HG03135 (cell line): ENCODE results near the gene NR2F2.
A peak's percentile ranks its signal among the peaks of the same experiment; 100 is the strongest.

ENCODE experiments used
- ATAC-seq: cut with Tn5 transposase; IDR thresholded peaks from one replicate; pipeline ENCODE4 v1.9.1; 2021; ENCODE audit warnings: mild to moderate bottlenecking, moderate library complexity; ENCODE audit not compliant: unreplicated experiment

NR2F2 gene

DNA sequence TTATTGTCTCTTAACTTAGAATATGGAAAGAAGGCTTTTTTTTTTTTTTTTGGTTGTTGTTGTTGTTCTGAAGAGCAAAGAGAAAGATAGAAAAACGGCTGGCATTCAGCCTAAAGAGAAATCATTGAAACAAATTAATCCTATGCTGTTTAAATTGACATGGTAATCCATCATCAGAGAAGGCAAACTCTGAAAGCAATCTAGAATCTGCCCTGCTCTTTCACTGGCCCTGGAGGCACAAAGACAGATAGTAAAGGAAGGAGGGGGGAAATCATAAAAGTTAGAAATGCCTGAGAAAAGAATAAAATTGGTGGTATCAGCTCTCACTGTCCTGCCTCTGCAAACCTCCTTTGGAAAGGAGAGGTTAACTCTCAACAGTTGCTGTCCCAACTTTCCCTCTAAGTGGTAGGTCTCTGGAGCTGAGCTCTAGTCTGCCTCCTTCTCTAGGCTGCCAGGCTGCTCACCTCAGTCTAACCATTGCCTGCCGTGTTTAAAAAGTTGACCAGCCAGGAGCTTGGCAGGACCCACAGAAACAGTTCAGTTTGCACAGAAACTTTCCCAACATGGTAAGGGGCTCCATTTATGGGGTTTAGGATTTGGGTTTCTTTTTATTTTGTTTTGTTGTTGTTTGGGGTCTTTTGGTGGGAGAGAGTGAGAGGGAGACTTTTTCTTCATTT lies 13.4 kb upstream of the NR2F2 start:
- ATAC-seq: no peak

DNA sequence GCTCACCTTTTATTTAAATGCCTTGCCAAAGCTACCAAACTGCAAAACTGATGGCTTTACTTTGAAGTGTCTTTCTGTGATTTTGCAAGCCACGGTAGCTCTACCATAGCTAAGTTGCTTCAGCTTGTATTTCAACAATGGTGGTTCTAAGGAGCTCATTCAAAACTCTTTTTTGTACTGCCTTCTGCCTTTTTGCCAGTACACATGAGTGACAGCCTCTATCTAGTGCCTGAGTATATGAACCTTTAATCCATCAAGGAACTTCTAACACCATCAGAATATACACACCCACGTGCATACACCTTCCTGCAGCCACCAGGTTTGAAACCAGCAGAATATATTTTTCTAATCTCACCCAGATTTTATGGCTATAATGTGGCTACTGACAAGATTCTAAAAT lies 10.4 kb upstream of the NR2F2 start:
- no peak for ATAC-seq

DNA sequence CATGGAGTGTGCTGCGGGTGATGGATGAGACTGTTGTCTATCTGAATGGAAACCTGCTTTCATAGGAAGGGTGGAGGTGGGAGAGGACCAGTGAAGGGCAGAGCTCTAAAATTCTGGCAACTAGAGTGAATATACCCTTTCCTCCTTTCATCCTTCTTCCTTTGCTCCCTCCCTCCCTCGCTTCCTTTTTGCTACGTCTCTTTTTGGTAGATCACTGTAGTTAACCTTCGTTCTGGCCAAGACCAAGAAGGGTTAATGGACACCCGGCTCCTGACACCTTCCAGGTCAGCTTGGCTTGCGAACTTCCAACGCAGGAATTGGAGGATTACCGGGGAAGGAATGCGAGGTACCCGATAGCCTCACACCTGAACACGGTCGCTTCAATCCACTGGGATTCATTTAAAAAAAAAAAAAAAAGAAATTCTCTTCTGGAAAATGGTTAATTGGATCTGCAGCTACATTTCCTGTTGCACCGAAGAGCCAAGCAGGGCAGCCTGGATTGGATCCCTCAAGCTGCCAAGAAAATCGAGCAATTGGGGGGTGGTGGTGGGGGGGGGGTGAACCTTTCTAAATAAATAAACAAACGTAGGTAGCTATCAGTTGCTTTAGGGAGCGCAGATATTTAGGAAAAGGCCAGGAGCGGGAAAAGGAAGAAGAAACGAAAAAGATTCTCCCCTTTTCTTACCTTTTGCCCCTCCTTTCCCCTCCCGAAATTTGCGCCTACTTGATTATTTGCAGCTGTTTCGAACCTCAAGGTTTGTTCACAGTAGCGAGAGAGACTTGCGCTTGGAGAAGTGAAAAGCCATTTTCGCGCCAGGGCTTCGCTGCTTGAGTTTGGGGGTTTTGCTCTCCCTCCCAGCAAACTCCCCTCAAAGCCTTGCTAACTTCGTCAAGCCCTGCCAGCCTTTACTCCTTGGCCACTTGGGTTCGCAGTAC lies 9.5 kb upstream of the NR2F2 start:
- ATAC-seq: no peak

DNA sequence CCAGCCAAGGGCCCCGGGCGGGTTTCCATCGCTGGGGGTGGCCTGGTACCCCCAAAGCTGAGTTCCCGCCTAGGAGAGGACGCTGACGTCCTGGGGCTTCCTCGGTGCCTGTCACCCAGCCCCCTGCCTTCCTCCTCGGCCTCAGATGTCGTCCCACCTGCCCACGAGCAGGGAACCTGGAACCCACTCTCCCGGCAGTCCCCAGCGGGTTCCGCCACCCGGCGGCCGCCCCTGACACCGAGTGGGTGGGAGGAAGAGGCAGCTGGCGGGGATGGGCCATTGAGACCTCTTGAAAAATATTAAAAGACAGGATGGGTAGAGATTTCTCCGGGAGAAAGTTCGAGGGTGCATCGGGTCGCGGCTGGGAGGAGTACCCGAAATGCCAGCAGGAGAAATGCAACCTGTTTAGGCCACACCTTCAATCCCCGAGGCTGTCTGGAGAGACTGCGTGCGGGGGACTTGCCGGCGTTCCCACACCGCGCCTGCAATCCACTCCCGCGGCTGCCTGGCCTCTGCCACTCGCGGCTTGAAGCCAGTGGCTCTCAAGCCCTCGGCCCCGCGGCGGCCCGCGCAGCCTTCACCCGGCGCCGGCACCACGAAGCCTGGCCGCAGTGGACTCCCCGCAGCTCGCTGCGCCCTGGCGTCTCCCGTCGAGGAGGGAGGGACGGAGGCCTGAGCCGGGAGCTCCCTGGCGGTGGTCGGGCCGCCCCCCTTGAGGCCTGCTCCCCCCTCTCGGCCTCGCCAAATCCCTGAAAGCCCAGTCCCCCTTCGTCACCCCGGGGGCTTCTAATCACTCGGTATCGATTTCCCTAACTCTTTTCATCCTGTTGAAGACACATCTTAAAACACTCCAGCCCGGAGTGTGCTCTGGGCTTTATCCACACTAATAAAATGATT lies 8.6 kb upstream of the NR2F2 start:
- no peak for ATAC-seq

DNA sequence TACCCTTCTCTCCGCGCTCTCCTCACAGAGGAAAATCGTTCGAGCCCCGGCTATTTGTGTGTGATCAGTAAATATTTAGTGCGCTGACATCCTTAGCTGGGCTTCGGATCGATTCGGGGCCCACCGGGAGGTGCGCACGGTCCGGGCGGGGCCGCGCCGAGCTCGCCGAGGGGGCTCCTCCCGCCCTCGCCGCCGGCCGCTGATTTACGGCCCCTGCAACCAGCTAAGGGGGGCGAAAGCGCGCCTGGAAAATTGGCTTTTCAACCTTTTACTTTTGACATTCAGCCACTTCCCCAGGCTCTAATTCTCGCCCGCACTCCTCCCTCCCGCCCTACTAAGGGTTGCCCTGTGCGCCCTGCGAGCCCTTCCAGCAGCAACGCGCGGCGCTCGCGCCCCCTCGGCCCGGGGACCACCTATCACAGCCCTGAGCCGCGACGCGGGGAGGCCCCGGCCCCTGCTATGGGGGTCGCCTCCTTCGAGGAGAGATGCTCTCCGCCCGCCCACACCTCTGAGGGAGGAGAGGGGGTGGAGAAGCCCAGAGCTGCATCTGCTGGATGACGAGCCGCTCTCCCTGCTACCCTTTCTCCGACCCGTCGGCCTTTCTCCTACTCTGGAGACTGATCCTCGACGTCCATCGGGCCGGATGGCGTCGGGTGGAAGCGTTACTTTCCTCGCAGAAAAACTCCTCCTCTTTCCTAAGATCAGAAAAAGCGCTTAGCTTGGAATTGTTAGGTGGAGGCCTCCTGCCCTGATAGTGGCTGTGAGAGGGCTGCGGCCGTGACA lies 7.8 kb upstream of the NR2F2 start:
- no peak for ATAC-seq

DNA sequence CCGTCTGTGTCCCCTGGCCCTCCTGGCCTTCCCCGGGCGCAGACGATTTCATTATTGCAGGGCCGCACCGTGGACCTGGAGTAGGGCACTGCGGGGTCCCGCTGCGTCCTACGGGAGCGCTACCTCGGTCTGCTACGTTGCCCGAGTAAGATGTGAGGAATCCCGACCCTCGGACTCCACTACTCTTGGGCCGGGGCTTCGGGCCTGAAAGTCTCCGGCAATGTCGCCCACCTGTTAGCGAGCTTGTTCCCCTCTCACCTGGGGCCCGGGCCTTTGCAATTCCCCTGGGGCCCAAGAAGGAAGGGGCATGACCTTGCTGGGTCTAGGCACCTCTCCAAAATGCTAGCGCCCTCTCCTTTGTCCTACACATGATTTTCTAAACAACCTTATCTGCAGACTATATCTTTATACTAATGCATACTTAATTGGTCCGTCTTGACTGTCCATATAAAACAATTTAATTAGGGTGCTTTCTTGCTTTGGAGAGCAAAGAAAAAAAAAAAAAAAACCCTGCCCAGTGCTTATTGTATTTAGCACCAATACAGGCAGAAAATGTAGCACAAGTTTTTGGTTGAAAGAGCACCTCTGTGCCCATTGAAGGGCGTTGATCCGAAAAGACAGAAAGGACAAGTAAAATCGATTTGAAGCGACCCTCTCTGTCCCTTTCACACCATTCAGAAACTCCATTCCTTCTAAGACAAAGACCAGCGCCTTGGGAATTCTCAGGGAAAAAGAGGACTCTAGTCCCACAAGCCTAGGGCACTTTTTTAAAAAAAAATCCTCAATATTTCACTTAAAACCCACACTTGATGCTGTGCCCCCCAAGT lies 7.0 kb upstream of the NR2F2 start:
- no peak for ATAC-seq

DNA sequence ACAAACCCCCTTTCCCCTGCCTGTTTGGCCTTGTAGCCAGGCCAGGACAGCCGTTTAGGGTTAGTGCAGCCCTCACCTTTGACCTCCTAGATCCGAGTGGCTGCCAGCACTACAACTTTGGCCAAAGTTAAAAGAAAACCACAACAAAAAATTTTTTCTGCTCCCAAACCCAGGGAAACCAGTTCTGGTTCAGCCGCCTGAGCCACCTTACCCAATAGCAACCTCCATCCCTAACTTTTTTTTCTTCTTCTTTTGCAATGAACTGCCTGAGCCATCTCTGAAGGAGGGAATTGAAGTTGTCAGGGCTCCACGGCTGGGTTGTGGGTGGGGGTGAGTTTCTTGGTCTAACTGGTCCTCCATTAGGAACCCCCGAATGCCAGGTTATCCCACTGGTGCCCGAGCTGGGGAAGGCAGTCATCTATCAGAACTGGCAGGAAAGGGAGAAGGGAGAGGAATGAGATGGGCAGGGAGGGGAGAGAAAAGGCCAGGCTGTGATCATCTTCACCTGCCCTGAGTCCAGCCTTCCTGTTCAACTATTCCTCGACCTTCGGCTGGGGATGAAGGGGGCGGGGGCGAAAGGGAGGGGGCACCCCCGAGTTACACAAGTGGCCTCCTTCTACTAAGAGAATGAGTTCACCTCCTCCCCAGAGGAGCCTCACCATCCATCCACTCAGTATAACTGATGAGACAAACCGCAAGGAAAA lies 6.2 kb upstream of the NR2F2 start:
- no peak for ATAC-seq

DNA sequence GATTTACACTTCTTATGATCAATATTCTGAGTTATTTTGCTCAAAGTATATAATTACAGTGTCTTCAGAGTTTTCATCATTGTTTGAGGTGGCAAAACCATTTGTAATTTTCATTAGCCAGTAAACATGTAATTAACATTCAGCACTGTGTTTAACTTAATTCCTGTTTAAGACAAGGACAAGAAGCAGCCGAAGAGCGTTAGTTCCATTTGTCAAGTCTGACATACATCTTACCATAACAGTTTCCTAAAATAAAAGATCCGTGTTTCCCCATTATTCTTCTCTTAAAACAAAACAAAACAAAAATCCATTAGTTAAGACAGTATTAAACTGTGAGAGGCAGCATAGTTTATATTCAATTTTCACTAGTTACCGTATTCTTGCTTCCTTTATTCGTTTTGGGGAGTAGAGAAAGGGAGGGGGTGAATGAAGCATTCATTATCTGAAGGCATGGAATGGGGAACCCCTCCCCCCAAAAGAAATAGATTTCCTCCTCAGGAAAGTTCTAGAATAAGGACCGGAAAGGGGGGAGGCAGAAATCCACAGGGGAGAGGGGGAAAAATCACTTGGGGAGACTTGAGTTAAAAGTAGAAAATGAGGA lies 5.5 kb upstream of the NR2F2 start:
- ATAC-seq: no peak

DNA sequence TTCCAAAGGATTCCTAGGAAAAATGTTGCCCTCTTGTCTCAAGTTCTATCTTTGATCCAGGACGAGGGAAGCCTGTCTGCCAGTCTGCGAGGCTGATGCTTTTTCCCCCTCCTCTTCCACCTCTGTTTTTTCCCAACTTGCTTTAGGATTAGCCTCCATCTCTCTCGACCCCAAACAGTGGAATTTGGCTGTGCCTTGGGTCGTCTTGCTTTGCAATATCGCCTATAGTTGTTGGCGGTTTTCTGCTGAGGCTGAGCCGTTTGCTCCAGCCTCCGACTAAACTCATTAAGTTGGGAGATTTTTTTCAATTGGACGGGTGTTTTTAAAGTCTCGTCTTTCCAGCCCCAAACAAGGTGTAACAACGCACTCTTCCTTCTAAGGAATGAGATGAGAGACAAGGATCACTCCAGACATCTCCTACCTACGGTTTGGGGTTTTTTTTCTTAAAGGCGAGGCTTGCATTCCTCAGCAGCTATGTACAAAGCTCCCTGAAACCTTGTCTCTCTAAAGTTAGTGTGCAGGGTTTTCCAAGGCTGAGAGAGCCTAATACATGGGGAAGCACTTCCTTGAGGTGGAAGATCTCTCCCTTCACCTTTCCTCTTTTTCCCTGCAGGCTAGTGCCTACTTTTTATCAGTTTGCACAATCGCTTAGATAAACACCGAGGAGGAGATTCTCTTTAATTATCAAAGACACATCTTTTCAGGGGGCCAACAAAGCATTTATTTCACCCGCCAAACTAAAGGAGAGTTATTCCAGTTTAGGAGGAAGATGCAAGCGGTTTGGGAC lies 4.8 kb upstream of the NR2F2 start:
- no peak for ATAC-seq

DNA sequence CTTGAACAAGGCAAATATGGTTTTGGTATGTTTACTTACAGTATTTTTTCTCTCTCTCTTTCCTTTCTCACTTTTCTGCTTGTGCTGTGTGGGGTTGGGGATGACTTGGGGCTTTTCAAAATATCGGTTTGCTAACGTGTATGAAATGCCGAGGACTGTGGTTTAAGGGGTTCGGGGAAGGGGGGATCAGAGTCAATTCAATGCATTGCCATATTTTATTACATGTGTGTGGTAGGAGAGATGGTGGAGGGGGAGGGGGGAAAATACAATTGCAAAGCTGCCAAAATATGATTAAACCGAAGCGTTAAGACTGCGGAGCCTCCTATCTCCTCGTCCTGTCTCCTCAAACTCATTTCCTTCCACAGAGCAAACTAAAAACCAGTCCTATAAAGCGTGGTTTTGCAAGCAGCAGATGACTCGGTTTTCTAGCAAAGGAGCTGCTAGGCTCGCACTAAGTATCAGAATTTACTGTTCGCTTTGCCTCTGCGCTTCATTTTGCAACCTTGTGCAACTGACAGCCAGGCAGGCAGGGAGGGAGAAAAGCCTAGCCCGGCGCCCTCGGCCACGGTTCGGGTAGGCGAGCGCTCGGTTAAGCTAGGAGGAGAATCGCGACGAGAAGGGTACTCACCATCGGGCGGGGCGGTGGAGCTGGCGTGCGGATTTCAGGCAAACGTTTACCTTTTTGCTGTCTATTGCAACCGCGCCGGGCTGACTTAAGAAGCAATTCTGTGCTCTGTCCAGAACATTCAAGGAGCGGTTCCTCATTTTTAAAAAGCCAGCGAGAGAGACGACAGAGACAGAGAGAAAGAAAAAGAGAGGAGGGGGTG lies 4.0 kb upstream of the NR2F2 start:
- no peak for ATAC-seq

DNA sequence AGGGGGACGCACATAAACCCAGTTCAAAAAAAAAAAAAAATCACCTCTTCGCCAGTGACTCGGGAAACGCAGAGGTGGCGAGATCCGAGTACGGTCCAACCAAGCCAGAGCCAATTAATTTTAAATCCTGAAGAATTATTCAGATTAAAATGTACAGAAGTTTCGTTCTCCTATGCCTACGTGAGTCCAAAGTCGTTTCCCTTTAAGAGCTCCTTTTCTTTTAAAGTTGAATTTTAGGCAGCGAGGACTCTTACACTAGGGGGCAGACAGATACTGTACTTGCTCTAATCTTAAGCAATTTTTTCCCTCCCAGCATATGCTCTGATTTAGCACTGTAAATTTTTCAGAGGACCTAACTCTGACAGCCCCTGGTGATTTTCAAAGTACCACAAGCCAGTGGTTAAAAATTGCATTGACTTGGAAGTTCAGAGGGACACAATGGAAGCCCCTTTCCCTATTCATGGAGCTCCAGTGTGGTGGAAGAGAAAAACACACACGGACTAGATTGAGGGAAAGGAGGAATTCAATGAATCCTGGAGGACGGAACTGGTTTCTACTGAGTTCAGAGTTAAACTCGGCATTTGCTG lies 3.3 kb upstream of the NR2F2 start:
- ATAC-seq: no peak

DNA sequence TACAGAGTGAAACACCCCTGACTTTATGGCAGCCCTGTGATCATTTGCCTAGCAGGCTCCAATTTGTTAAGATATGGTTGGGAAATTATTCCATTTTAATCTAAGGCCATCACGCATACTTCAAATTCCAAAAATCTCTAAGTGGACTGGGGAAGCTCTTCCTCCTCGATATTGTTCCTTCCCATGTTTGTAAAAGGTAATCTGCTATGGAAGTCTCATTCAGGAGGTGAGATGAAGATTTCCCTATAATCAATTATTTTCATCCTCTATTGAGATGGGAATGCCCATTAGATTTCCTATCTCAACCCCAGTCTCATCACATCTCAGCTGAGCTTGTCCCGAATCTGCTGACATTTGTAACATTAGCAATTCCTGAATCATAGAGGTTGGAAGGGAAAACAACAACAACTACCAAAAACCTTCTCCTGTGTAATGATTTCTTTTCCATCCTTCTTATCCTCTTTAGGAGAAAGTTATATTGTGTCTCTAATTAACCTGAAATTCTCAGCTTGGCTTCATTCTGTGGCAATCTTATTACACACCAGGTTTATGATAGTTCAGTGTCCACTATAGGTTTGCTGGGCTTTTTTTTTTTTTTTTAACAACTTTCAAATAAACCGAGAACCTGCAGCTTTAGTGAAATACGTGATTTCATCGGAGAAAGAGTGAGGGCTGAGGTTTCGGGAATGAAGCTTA lies 2.2 kb upstream of the NR2F2 start:
- ATAC-seq: no peak

DNA sequence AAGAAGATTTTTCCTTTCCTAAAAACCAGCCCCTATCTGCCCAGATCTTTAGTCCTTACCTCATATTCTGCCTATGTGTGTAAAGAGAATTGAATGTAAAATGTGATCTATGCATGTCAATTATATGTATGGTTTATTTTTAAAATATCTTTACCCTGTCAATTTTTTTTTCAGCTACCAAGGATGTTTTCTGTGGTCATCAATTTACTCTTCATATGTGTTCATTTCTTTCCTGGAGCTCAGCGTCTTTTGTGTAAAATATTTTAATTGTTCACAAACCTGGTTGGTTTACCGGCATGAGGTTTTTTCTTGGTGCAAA lies 1.7 kb upstream of the NR2F2 start:
- no peak for ATAC-seq

DNA sequence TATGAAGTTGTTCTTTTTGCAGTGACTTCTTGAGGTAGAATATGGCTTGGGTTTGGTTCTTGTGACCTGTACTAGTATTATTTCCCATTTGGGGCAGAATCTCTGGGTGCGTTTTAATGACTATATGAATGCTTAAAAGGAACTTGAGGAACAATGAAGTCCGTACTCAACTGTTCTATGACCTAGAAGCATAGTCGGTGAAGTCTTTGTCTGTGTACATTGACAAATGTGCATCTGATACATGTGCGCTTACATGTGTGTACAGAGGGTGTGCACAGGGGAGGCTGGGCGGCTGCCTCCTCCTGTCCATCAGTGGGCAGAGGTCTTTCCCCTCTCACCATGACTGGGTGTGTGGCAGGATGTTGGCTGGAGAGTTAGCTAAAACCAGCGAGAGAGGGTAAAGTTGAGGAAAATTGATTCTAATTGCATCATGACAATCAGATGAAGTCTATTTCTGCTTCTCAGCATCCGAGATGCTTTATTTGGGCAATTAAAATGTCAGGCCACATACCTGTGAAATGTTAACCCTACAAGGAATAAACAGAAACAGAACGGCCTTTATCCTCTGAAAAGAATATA lies 1.0 kb upstream of the NR2F2 start:
- ATAC-seq: no peak

DNA sequence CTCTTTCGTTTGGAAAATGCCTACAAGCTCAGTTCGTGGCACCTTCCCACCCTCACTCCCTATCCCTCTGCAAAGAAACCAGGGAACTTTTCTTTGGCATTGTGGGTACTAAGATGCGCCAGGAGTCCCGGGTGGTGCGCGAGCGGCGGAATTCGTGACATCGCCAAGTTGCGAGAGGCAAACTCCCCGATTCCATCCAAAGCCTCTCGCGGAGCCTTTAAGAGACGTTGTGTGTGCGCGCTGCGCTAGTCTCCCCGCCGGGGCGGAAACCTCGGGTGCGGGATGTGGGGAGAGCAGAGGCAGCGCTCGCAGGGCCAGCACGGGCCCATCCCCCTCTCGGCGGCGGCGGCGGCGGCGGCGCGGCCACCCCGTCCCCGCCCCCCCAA lies 443 bp upstream of the NR2F2 start:
- peak; percentile 19 for ATAC-seq
